ENCODE results near the gene WWOX.

GRCh38 chr16:78932355-78932943, 833.0 kb downstream of the WWOX start:
- no peak for TF ChIP-seq CTCF (IDR thresholded peaks at IDR 0.05; ENCODE audit: low read depth, low read length)
- TF ChIP-seq MAX (IDR thresholded peaks at IDR 0.05; ENCODE audit: low read depth, low read length) = no peak

Measured in NB4 (cell line).